Ectodermal cell (in vitro differentiated cells): Measurements from ENCODE around the gene PPIP5K1.

Experiments
- H3K27ac ChIP-seq: 2 replicates; pipeline ENCODE4 v1.7.0; 2013; ENCODE audit warnings: mild to moderate bottlenecking, low read depth, low read length; ENCODE audit not compliant: insufficient read depth, poor library complexity, severe bottlenecking
- H3K27me3 ChIP-seq: 2 replicates; pipeline ENCODE4 v1.7.0; 2013; ENCODE audit warnings: mild to moderate bottlenecking, low read length; ENCODE audit not compliant: insufficient read depth, control insufficient read depth, poor library complexity, severe bottlenecking
- H3K36me3 ChIP-seq: one replicate; pipeline ENCODE4 v1.7.0; 2013; ENCODE audit warnings: low read length; ENCODE audit not compliant: control insufficient read depth, insufficient read depth
- H3K4me1 ChIP-seq: one replicate; pipeline ENCODE4 v1.7.0; 2013; ENCODE audit warnings: low read length; ENCODE audit not compliant: control insufficient read depth, insufficient read depth
- H3K4me3 ChIP-seq: 2 replicates; pipeline ENCODE4 v1.7.0; 2013; ENCODE audit warnings: low read depth, low read length, control low read depth; ENCODE audit not compliant: insufficient read depth
- H3K9me3 ChIP-seq: 2 replicates; pipeline ENCODE4 v1.7.0; 2013; ENCODE audit warnings: mild to moderate bottlenecking, low read length, moderate library complexity; ENCODE audit not compliant: control insufficient read depth
- WGBS, 2 experiments: methylation state at CpG; one replicate each; pipeline ENCODE4 v1.1.7; 2013; ENCODE audit warnings: missing lambda C conversion rate in 2 of 2; 5-methylcytosine and 5-hydroxymethylcytosine counted together

PPIP5K1 gene

GRCh38 chr15:43509660-43510199 is 80.3 kb downstream of the PPIP5K1 start:
- Histone ChIP-seq H3K27me3 (no peaks in the 10 kb centered on the region), H3K36me3 (no peaks in the 10 kb centered on the region), H3K27ac (peak overlapping the region; percentile 65), H3K9me3 (no peaks in the 10 kb centered on the region), H3K4me3 (peak overlapping the region; percentile 66), H3K4me1 (peaks cover 29% of the 10 kb centered on the region)
- WGBS, 2 experiments = 35 to 45% methylated on average over 7 to 8 of the region's 8 CpGs

GRCh38 chr15:43508991-43509659 is 80.9 kb downstream of the PPIP5K1 start:
- H3K4me3 ChIP-seq = no peak overlapping the region
- 80 to 84% methylated on average over 9 of the region's 9 CpGs for WGBS, 2 experiments
- no peaks in the 10 kb centered on the region for H3K27me3 ChIP-seq
- H3K4me1 ChIP-seq = peaks cover 24% of the 10 kb centered on the region
- no peak overlapping the region for H3K27ac ChIP-seq
- no peaks in the 10 kb centered on the region for H3K36me3 ChIP-seq
- no peaks in the 10 kb centered on the region for H3K9me3 ChIP-seq

- Histone ChIP-seq H3K27me3 (no peaks in the 10 kb centered on the region), H3K27ac (no peak overlapping the region), H3K4me1 (peaks cover 21% of the 10 kb centered on the region), H3K9me3 (no peaks in the 10 kb centered on the region), H3K36me3 (no peaks in the 10 kb centered on the region), H3K4me3 (no peak overlapping the region)
- WGBS, 2 experiments = 100% methylated on average over 1 of the region's 1 CpG; no CpG with 5 or more reads in 1 of the 2 experiments
Measured at GRCh38 chr15:43508421-43508820, 81.6 kb downstream of the PPIP5K1 start.

DNA sequence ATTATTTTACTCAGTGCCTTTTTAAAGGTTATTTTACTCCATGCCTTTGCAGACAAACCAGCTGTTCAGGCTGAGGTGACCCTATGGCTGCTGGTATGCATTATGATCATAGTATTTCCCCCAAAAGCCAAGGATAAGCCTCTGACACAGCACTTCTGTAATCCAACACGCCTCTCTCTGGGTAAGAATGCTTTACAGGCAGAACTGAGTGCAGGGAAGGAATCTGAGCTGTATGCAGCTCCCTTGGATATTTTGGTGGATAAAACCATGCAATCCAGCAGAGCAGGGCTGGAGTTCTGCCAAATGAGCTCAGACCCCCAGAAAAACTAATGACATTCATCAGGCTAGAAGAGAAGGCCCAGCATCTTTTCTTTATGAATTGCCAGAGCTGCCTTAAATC is 84.3 kb downstream of the PPIP5K1 start:
- no peaks in the 10 kb centered on the region for H3K36me3 ChIP-seq
- H3K4me3 ChIP-seq = no peak overlapping the region
- peaks cover 15% of the 10 kb centered on the region for H3K4me1 ChIP-seq
- WGBS, 2 experiments = 68 to 70% methylated on average over 1 of the region's 1 CpG
- H3K9me3 ChIP-seq = no peaks in the 10 kb centered on the region
- H3K27me3 ChIP-seq = no peaks in the 10 kb centered on the region
- no peak overlapping the region for H3K27ac ChIP-seq

- Histone ChIP-seq H3K4me1 (no peaks in the 10 kb centered on the region), H3K36me3 (no peaks in the 10 kb centered on the region), H3K4me3 (no peak overlapping the region), H3K27ac (no peak overlapping the region), H3K9me3 (no peaks in the 10 kb centered on the region), H3K27me3 (no peaks in the 10 kb centered on the region)
- whole genome bisulfite sequencing, 2 experiments = 71 to 100% methylated on average over 1 of the region's 1 CpG
Measured at GRCh38 chr15:43499635-43500034, 90.4 kb downstream of the PPIP5K1 start.

DNA sequence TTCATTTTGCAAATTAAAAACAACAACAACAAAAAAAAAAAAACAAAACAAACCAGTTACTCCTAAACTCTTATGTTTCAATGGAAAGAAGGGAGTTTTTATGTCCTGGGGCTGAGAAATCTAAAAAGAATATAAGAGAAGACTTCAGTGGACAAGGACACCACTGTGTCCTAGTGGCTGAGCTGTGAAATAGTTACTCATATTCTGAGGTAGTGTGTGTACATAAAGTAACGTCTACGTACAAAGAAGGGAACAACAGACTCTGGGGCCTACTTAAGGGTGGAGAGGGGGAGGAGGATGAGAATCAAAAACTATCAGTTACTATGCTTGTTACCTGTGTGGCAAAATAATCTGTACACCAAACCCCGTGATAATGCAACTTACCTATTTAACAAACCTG is 91.0 kb downstream of the PPIP5K1 start:
- no peaks in the 10 kb centered on the region for H3K9me3 ChIP-seq
- no peaks in the 10 kb centered on the region for H3K27me3 ChIP-seq
- no peak overlapping the region for H3K27ac ChIP-seq
- H3K36me3 ChIP-seq = no peaks in the 10 kb centered on the region
- H3K4me1 ChIP-seq = no peaks in the 10 kb centered on the region
- 90 to 96% methylated on average over 2 to 3 of the region's 3 CpGs for WGBS, 2 experiments
- H3K4me3 ChIP-seq = no peak overlapping the region

- H3K36me3 ChIP-seq = peaks cover 17% of the 10 kb centered on the region
- peak overlapping the region; percentile 59 for H3K4me3 ChIP-seq
- H3K9me3 ChIP-seq = no peaks in the 10 kb centered on the region
- H3K27me3 ChIP-seq = no peaks in the 10 kb centered on the region
- 86% methylated on average over 7 of the region's 7 CpGs for WGBS, 2 experiments
- peak overlapping the region; percentile 70 for H3K27ac ChIP-seq
- H3K4me1 ChIP-seq = peaks cover 7% of the 10 kb centered on the region
Measured at GRCh38 chr15:43493703-43494472, 96.1 kb downstream of the PPIP5K1 start.

DNA sequence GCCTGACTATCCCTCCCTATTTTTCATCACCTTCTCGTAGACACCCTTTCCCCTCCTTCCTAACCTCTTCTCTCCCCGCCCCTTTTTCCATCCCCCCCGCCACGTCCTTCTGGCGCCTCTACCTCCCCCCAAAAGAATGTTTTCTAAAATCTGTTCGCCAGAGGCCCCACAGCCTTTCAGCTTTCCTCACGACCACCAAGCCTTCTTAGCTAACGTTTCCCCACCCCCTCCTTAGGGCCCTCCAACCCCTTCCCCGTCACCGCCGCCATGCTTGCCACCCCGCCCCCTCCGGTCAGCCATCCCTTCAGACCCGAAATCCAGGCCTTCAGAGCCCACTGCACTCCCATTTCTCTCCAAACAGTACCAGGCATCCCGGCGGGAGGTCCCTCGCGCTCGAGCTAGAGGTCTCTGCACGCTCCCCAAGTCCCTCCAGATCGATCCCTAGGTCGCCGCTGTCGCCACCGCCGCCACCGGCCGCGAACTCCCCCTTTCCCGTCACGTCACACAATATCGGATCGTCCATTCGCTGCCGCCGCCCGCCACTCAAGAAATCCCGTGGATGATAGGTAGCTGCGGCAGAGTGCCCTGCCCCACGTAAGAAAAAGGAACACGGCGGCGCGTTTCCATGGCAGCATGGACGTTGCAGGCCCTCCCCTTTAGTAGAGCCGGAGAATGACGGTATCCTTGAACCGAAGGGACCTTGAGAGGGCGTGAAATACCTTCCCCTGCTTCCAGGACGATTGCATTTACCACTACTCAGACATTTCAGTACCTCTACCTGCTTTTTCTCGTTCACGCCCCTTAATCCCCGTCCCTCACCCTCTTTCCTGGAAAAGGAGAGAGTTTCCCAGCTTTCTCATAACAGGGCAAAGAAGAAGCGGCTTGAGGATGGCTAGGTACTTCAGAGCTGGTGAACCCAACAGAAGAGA is 97.1 kb downstream of the PPIP5K1 start, which contains the start of gene TP53BP1:
Gene TP53BP1 (minus strand): TSS at position 484 of the 929 bp plus-strand sequence. CDS start 113 bp downstream, at position 371.
- no peaks in the 10 kb centered on the region for H3K27me3 ChIP-seq
- H3K4me1 ChIP-seq = peaks cover 7% of the 10 kb centered on the region
- H3K4me3 ChIP-seq = peak within 1 kb of the TSS; percentile 59
- H3K27ac ChIP-seq = peak within 1 kb of the TSS; percentile 91
- WGBS, 2 experiments = 1% methylated on average over 54 of the region's 54 CpGs
- peaks cover 26% of the 10 kb centered on the region for H3K36me3 ChIP-seq
- H3K9me3 ChIP-seq = no peaks in the 10 kb centered on the region

DNA sequence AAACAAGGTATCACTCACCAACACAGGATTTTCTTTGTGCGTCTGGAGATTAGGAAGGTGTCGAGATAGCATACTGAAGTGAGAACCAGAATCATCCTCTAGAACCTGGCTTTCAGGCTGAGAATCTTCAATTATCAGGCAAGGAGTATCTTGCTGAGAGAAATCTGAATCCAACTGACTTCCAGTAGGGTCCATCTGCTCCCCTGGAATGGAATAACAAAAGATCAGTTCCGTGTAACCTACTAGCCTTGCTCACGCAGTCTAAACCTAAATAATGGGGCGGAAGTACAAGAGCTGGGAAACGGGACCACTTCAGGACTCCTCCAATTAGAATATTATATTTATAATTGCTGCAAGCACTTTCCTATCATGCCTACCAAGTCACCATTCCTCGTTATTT is 97.7 kb downstream of the PPIP5K1 start:
- Histone ChIP-seq H3K4me1 (peaks cover 7% of the 10 kb centered on the region), H3K9me3 (no peaks in the 10 kb centered on the region), H3K27ac (no peak overlapping the region), H3K36me3 (peaks cover 33% of the 10 kb centered on the region), H3K27me3 (no peaks in the 10 kb centered on the region), H3K4me3 (peak overlapping the region; percentile 59)
- WGBS, 2 experiments = 7 to 9% methylated on average over 7 of the region's 7 CpGs
